GM23338 (cell line): ENCODE measurements around the gene LRP1B. TPM values are rescaled to one million over a fixed set of nuclear protein-coding genes. Genes with fewer than 3 reads are reported as not detected.

Source experiments
- CREB1 ChIP-seq: fragments of 250-450 bp; sonication (Bioruptor Pico); IDR thresholded peaks from 2 replicates; pipeline ENCODE4 v1.5.0; 2020; ENCODE audit warnings: low read depth, mild to moderate bottlenecking, moderate library complexity
- EZH2 ChIP-seq: fragments of 200-600 bp; sonication (generic); IDR thresholded peaks from one replicate; pipeline ENCODE4 v1.8.0; 2017; ENCODE audit warnings: antibody characterized with exemption, mild to moderate bottlenecking, low read depth; ENCODE audit not compliant: unreplicated experiment
- EZH2phosphoT487 ChIP-seq: fragments of 200-600 bp; sonication (generic); IDR thresholded peaks from one replicate; pipeline ENCODE4 v1.8.1; 2018; ENCODE audit warnings: antibody characterized with exemption; ENCODE audit not compliant: unreplicated experiment
- JUNB ChIP-seq: IDR thresholded peaks from one replicate; pipeline ENCODE4 v1.6.1; 2016; ENCODE audit warnings: antibody characterized with exemption; ENCODE audit not compliant: unreplicated experiment
- REST ChIP-seq: IDR thresholded peaks from one replicate; pipeline ENCODE4 v1.6.1; 2018; ENCODE audit warnings: antibody characterized with exemption; ENCODE audit not compliant: unreplicated experiment
- ZNF114 ChIP-seq: fragments of 250-450 bp; sonication (Bioruptor Pico); IDR thresholded peaks from 2 replicates; pipeline ENCODE4 v1.5.0; 2020; ENCODE audit warnings: mild to moderate bottlenecking, moderate library complexity
- ZNF331 ChIP-seq: fragments of 250-450 bp; sonication (Bioruptor Pico); IDR thresholded peaks from 2 replicates; pipeline ENCODE4 v1.5.0; 2020; ENCODE audit warnings: low read depth, mild to moderate bottlenecking, moderate library complexity
- ZNF462 ChIP-seq: fragments of 250-450 bp; sonication (Bioruptor Pico); IDR thresholded peaks from 2 replicates; pipeline ENCODE4 v1.5.0; 2020; ENCODE audit warnings: mild to moderate bottlenecking, moderate library complexity
- polyA plus RNA-seq: library from polyadenylated mRNA; unstranded; fragments of >200 nt; fragmentation: Nextera tagmentation; extraction: Ambion mirVana; gene quantifications from 2 replicates; pipeline ENCODE4 v1.2.1, GENCODE V29; 2016
- total RNA-seq: library from RNA; depleted of rRNA; stranded (reverse); fragments of >200 nt; shearing (Covaris generic); gene quantifications from 2 replicates; pipeline ENCODE4 v1.2.3, GENCODE V29; 2014

LRP1B gene
- total and polyA plus RNA-seq, 2 experiments from 2014 or later = 0.15 to 0.97 TPM

GRCh38 chr2:140311905-140312304, 1818.9 kb downstream of the LRP1B start (continued):
- TF ChIP-seq ZNF462 (no peak), CREB1 (no peak), ZNF331 (no peak), REST (no peak), EZH2phosphoT487 (no peak), JUNB (no peak), EZH2 (no peak), ZNF114 (CRISPR knock-in tag) (no peak)
